Osteoblast (primary cell): ENCODE data around the gene SPG7. TPM values are rescaled to one million over a fixed set of nuclear protein-coding genes. Genes with fewer than 3 reads are reported as not detected.

Experiments used
- DNase-seq: peaks from one replicate; pipeline ENCODE4 v3.0.0; 2011; ENCODE audit warnings: low spot score, mixed read lengths; ENCODE audit not compliant: insufficient read length; ENCODE audit errors: missing footprints
- H2AFZ ChIP-seq: 2 replicates; pipeline ENCODE4 v1.6.0; 2011; ENCODE audit warnings: mild to moderate bottlenecking, low read length
- H3K27ac ChIP-seq: 2 replicates; pipeline ENCODE4 v1.5.1; 2011; ENCODE audit warnings: mild to moderate bottlenecking, low read depth, low read length, moderate library complexity
- H3K27me3 ChIP-seq: 2 replicates; pipeline ENCODE4 v1.6.0; 2012; ENCODE audit warnings: mild to moderate bottlenecking, control low read depth, inconsistent platforms, low read length, moderate library complexity; ENCODE audit not compliant: insufficient read depth
- H3K36me3 ChIP-seq: 2 replicates; pipeline ENCODE4 v1.5.1; 2011; ENCODE audit warnings: mild to moderate bottlenecking, low read length, control low read depth, moderate library complexity; ENCODE audit not compliant: insufficient read depth
- H3K4me1 ChIP-seq: 2 replicates; pipeline ENCODE4 v1.5.1; 2011; ENCODE audit warnings: mild to moderate bottlenecking, low read length, control low read depth, moderate library complexity; ENCODE audit not compliant: insufficient read depth
- H3K4me2 ChIP-seq: 2 replicates; pipeline ENCODE4 v1.6.0; 2011; ENCODE audit warnings: mild to moderate bottlenecking, low read length; ENCODE audit not compliant: insufficient read depth
- H3K4me3 ChIP-seq: fragments of 200-600 bp; sonication (generic); 3 replicates; pipeline ENCODE4 v1.5.1; 2012; ENCODE audit warnings: mild to moderate bottlenecking, low read length, inconsistent platforms; ENCODE audit not compliant: insufficient read depth
- H3K79me2 ChIP-seq: 2 replicates; pipeline ENCODE4 v1.6.0; 2012; ENCODE audit warnings: mild to moderate bottlenecking, low read length, control low read depth, inconsistent platforms; ENCODE audit not compliant: insufficient read depth
- H3K9me3 ChIP-seq: 2 replicates; pipeline ENCODE4 v1.5.1; 2011; ENCODE audit warnings: low read depth, low read length, control low read depth
- H4K20me1 ChIP-seq: 2 replicates; pipeline ENCODE4 v1.6.0; 2012; ENCODE audit warnings: mild to moderate bottlenecking, low read length, control low read depth; ENCODE audit not compliant: insufficient read depth
- CTCF ChIP-seq: IDR thresholded peaks from 2 replicates; pipeline ENCODE4 v1.5.1; 2011; ENCODE audit warnings: mild to moderate bottlenecking, low read depth, low read length, moderate library complexity; ENCODE audit errors: extremely low read depth
- total RNA-seq: library from RNA; depleted of rRNA; stranded (reverse); fragments of >200 nt; gene quantifications from 2 replicates; pipeline ENCODE4 v1.2.3, GENCODE V29; 2012

SPG7 gene
- total RNA-seq, 1 donor = 85.8 TPM

GRCh38 chr16:89550421-89551007 is 42.3 kb downstream of the SPG7 start:
- no peaks in the 10 kb centered on the region for H3K79me2 ChIP-seq
- no peak overlapping the region for H3K4me2 ChIP-seq
- no peaks in the 10 kb centered on the region for H3K9me3 ChIP-seq
- DNase-seq = no peak
- no peak for TF ChIP-seq CTCF
- H3K36me3 ChIP-seq = peaks cover 88% of the 10 kb centered on the region
- H3K27me3 ChIP-seq = no peaks in the 10 kb centered on the region
- H2AFZ ChIP-seq = no peak overlapping the region
- H4K20me1 ChIP-seq = no peaks in the 10 kb centered on the region
- H3K27ac ChIP-seq = no peak overlapping the region
- H3K4me3 ChIP-seq = no peak overlapping the region
- no peaks in the 10 kb centered on the region for H3K4me1 ChIP-seq

DNA sequence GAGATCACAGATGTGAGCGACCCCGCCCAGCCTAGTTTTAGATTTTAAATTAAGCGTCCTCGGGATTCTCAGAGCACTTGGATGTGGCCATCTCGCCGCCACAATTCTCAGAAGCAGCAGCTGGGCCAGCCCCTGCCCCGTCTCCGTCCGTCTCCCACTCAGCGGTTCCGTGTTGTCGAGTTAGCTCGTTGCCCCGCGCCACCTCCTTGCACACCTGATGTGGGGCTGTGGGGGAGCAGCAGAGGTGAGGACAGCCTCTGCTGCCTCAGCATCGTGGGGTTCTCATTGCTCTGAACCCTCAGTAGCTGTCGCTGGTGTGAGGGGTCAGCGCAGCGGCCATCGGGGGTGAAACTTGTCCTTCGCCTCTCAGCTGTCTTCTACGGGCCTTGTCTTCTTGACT is 44.1 kb downstream of the SPG7 start:
- H3K9me3 ChIP-seq = no peaks in the 10 kb centered on the region
- DNase-seq = no peak
- no peak overlapping the region for H2AFZ ChIP-seq
- H3K27me3 ChIP-seq = no peaks in the 10 kb centered on the region
- H3K4me1 ChIP-seq = no peaks in the 10 kb centered on the region
- H3K79me2 ChIP-seq = no peaks in the 10 kb centered on the region
- no peak overlapping the region for H3K4me3 ChIP-seq
- peaks cover 80% of the 10 kb centered on the region for H3K36me3 ChIP-seq
- TF ChIP-seq CTCF = no peak
- H3K27ac ChIP-seq = no peak overlapping the region
- H3K4me2 ChIP-seq = no peak overlapping the region
- no peaks in the 10 kb centered on the region for H4K20me1 ChIP-seq

DNA sequence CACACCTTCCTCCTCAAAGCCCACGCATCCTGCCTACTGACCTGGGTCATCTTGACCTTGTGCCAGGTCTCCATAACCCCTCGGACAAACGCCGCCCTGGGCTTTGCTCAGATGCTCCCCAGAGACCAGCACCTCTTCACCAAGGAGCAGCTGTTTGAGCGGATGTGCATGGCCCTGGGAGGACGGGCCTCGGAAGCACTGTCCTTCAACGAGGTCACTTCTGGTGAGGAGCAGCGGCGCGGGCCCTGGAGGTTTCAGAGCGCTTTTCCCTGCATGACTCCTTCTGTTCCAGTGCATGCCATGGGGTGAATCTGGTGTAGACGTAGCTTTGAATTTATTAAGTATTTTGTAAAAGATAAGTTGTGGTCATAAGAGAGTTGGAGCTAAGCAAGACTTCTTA is 44.7 kb downstream of the SPG7 start:
- Histone ChIP-seq H3K4me2 (no peak overlapping the region), H4K20me1 (no peaks in the 10 kb centered on the region), H2AFZ (no peak overlapping the region), H3K79me2 (no peaks in the 10 kb centered on the region), H3K9me3 (no peaks in the 10 kb centered on the region), H3K27ac (no peak overlapping the region), H3K36me3 (peaks cover 76% of the 10 kb centered on the region), H3K4me3 (no peak overlapping the region), H3K27me3 (no peaks in the 10 kb centered on the region), H3K4me1 (no peaks in the 10 kb centered on the region)
- no peak for DNase-seq
- TF ChIP-seq CTCF = no peak

DNA sequence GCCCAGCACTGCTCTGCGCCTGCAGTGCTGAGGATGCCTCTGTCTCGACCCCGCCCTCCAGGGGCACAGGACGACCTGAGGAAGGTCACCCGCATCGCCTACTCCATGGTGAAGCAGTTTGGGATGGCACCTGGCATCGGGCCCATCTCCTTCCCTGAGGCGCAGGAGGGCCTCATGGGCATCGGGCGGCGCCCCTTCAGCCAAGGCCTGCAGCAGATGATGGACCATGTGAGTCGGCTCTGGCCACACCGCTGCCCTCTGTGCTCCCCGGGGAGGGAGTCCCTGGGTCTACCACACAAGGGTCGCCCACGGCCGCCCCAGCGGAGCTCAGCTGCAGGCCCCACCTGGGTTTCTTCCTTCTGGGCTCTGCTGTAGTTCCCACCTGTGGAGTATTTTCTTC is 45.5 kb downstream of the SPG7 start:
- H2AFZ ChIP-seq = no peak overlapping the region
- peaks cover 69% of the 10 kb centered on the region for H3K36me3 ChIP-seq
- no peaks in the 10 kb centered on the region for H4K20me1 ChIP-seq
- DNase-seq = no peak
- H3K4me2 ChIP-seq = no peak overlapping the region
- H3K9me3 ChIP-seq = no peaks in the 10 kb centered on the region
- H3K4me3 ChIP-seq = no peak overlapping the region
- no peak overlapping the region for H3K27ac ChIP-seq
- H3K79me2 ChIP-seq = no peaks in the 10 kb centered on the region
- H3K4me1 ChIP-seq = peaks cover 1% of the 10 kb centered on the region
- TF ChIP-seq CTCF = no peak
- H3K27me3 ChIP-seq = no peaks in the 10 kb centered on the region
